Fibroblast of pulmonary artery (primary cell): ENCODE results near the gene SPOP.

ENCODE experiments used
- DNase-seq: peaks from one replicate; pipeline ENCODE4 v3.0.0-alpha.2; 2010; ENCODE audit warnings: low read depth
- H3K4me3 ChIP-seq: replicated peaks from 2 replicates; pipeline ENCODE4 v1.5.1; 2011; ENCODE audit warnings: low read depth, mild to moderate bottlenecking, control low read depth, low read length, moderate library complexity
- CTCF ChIP-seq: IDR thresholded peaks from 2 replicates; pipeline ENCODE4 v1.5.1; 2011; ENCODE audit warnings: mild to moderate bottlenecking, control low read depth, low read length, inconsistent platforms; ENCODE audit errors: missing control alignments

SPOP gene

GRCh38 chr17:49588726-49589576 lies 88.9 kb downstream of the SPOP start:
- DNase-seq = peak; percentile 49
- H3K4me3 ChIP-seq = no peak overlapping the region

GRCh38 chr17:49588312-49588711 lies 89.6 kb downstream of the SPOP start:
- DNase-seq = no peak
- H3K4me3 ChIP-seq = no peak overlapping the region
- TF ChIP-seq CTCF = no peak

More at GRCh38 chr17:49588726-49589576, 88.9 kb downstream of the SPOP start:
- TF ChIP-seq CTCF = no peak

GRCh38 chr17:49587366-49588073 lies 90.4 kb downstream of the SPOP start:
- H3K4me3 ChIP-seq = no peak overlapping the region
- DNase-seq = no peak
- TF ChIP-seq CTCF = no peak

GRCh38 chr17:49585422-49586027 lies 92.4 kb downstream of the SPOP start:
- H3K4me3 ChIP-seq = no peak overlapping the region
- no peak for DNase-seq
- peak; percentile 33 for TF ChIP-seq CTCF

GRCh38 chr17:49583889-49584288 lies 94.0 kb downstream of the SPOP start:
- DNase-seq = no peak
- no peak for TF ChIP-seq CTCF
- H3K4me3 ChIP-seq = no peak overlapping the region

GRCh38 chr17:49583226-49583625 lies 94.7 kb downstream of the SPOP start:
- no peak for DNase-seq
- no peak overlapping the region for H3K4me3 ChIP-seq
- no peak for TF ChIP-seq CTCF
